HG03139 (cell line): Measurements from ENCODE around the gene RNF20.
A peak's percentile ranks its signal among the peaks of the same experiment; 100 is the strongest.
"Not testable (repeated sequence)": the region's sequence is repeated elsewhere in the genome, so short reads cannot be mapped to it uniquely, and the experiment has no call there.

ENCODE experiments used
- ATAC-seq: cut with Tn5 transposase; IDR thresholded peaks from one replicate; pipeline ENCODE4 v1.9.1; 2021; ENCODE audit not compliant: unreplicated experiment

Gene RNF20

GRCh38 chr9:101533334-101534204, at the start of gene RNF20:
TSS of gene RNF20 (plus strand) at chr9:101533853. CDS start at chr9:101535424, 1,571 bp downstream.
- ATAC-seq = peak; percentile 97

- no peak for ATAC-seq
These were observed 49.6 kb upstream of the RNF20 start for GRCh38 chr9:101484046-101484445.

GRCh38 chr9:101485924-101486692, 47.5 kb upstream of the RNF20 start:
- ATAC-seq = no peak

- ATAC-seq = no peak
These were observed 46.8 kb upstream of the RNF20 start for GRCh38 chr9:101486693-101487442.

- no peak for ATAC-seq
These were observed 46.2 kb upstream of the RNF20 start for GRCh38 chr9:101487443-101487840.

GRCh38 chr9:101495810-101496209, 37.8 kb upstream of the RNF20 start:
- no peak for ATAC-seq

GRCh38 chr9:101498323-101498722, 35.3 kb upstream of the RNF20 start:
- no peak for ATAC-seq

GRCh38 chr9:101504188-101504587, 29.5 kb upstream of the RNF20 start:
- ATAC-seq = no peak

- ATAC-seq = no peak
These were observed 25.4 kb upstream of the RNF20 start for GRCh38 chr9:101508211-101508610.

- ATAC-seq = no peak
These were observed 24.1 kb upstream of the RNF20 start for GRCh38 chr9:101509572-101509971.

GRCh38 chr9:101510459-101510858, 23.2 kb upstream of the RNF20 start:
- no peak for ATAC-seq

GRCh38 chr9:101511009-101511408, 22.6 kb upstream of the RNF20 start:
- no peak for ATAC-seq

GRCh38 chr9:101512116-101512515, 21.5 kb upstream of the RNF20 start:
- ATAC-seq = no peak

GRCh38 chr9:101513351-101513750, 20.3 kb upstream of the RNF20 start:
- ATAC-seq = no peak

- ATAC-seq = no peak
These were observed 19.6 kb upstream of the RNF20 start for GRCh38 chr9:101514071-101514470.

- no peak for ATAC-seq
These were observed 17.0 kb upstream of the RNF20 start for GRCh38 chr9:101516655-101517054.

GRCh38 chr9:101518489-101518888, 15.2 kb upstream of the RNF20 start:
- not testable (repeated sequence) for ATAC-seq

- ATAC-seq = no peak
These were observed 9.3 kb upstream of the RNF20 start for GRCh38 chr9:101524371-101524770.

- ATAC-seq = no peak
These were observed 6.6 kb upstream of the RNF20 start for GRCh38 chr9:101527066-101527465.

- ATAC-seq = no peak
These were observed 5.6 kb upstream of the RNF20 start for GRCh38 chr9:101528015-101528414.

- ATAC-seq = peak; percentile 42
These were observed 3.5 kb upstream of the RNF20 start for GRCh38 chr9:101530076-101530711.
